Measurements from ENCODE around the gene ERAP2. TPM values are rescaled to one million over a fixed set of nuclear protein-coding genes. Genes with fewer than 3 reads are reported as not detected.
"Not testable (repeated sequence)": the region's sequence is repeated elsewhere in the genome, so short reads cannot be mapped to it uniquely, and the experiment has no call there.

Gene ERAP2
- total and polyA plus RNA-seq, 2 experiments from 2014 or later = 1.1 to 1.8 TPM

DNA sequence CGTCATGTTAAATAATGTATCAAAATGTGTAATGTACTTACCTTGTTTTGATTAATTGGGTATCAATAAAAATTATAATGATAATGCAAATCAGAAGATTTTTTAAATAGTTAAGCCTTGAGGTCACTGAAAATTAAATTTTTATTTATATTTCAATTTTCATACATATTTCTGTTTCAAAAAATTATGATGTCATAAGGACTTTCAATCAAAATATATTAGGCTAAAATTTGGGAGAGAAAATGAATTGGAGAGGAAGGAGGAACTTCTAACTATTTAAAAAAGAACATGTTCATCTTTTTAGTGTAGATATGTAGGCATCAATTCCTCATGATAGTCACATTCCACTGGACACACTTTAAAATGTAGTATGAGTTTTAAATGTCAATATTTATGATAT is 39.5 kb upstream of the ERAP2 start:
- Histone ChIP-seq H3K4me2 (ENCODE audit: unreplicated experiment) (no peak overlapping the region), H3K27me3 (replicated peaks; ENCODE audit: insufficient read depth) (peaks cover 17% of the 10 kb centered on the region; the same call in 1 of the 2 replicates), H3K79me2 (ENCODE audit: insufficient read depth) (no peaks in the 10 kb centered on the region), H3F3A (ENCODE audit: insufficient read depth) (no peaks in the 10 kb centered on the region), H3K9me3 (ENCODE audit: low read depth) (no peaks in the 10 kb centered on the region), H4K20me1 (ENCODE audit: insufficient read depth) (no peaks in the 10 kb centered on the region), H3K4me3 (no peak overlapping the region), H3K27ac (no peak overlapping the region), H3K9ac (no peak overlapping the region), H2AFZ (no peak overlapping the region), H3K9me2 (ENCODE audit: insufficient read depth) (no peaks in the 10 kb centered on the region), H3K4me1 (ENCODE audit: insufficient read depth) (no peaks in the 10 kb centered on the region), H3K36me3 (ENCODE audit: low read depth) (no peaks in the 10 kb centered on the region)
- in situ Hi-C loops (cut with MboI) = no loop called here
- TF ChIP-seq EZH2 (IDR thresholded peaks at IDR 0.05; ENCODE audit: insufficient read depth, poor library complexity, severe bottlenecking) = no peak
- TF ChIP-seq EZH2phosphoT487 (IDR thresholded peaks at IDR 0.05; ENCODE audit: insufficient read depth, low read depth) = no peak
- DNase-seq = no peak
- WGBS, 2 experiments (ENCODE audit: low coverage in 1 of 2, low lambda C conversion rate in 2 of 2, missing lambda C conversion rate in 2 of 2) = 95% methylated on average over 1 of the region's 1 CpG

DNA sequence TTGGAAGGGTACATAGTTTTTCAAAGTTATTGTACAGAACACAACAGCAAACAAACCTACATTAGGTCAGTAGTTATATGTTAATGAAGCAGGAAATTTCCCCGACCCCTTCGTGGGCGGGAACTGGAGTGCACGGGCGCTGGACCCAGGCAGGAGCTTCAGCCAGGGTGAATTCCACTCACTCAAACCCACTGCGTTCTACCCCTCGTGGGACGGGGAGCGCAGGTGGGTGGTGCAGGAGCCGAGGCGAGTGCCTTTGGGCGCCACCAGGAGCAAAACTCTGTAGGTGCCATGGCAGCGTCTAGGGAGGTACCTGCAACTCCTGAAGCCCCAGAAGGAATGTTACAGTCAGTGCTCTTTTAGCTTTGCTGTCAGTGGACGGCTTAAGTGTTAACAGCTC is 39.0 kb upstream of the ERAP2 start:
- peaks cover 13% of the 10 kb centered on the region; the same call in 1 of the 2 replicates for H3K27me3 ChIP-seq (replicated peaks; ENCODE audit: insufficient read depth)

DNA sequence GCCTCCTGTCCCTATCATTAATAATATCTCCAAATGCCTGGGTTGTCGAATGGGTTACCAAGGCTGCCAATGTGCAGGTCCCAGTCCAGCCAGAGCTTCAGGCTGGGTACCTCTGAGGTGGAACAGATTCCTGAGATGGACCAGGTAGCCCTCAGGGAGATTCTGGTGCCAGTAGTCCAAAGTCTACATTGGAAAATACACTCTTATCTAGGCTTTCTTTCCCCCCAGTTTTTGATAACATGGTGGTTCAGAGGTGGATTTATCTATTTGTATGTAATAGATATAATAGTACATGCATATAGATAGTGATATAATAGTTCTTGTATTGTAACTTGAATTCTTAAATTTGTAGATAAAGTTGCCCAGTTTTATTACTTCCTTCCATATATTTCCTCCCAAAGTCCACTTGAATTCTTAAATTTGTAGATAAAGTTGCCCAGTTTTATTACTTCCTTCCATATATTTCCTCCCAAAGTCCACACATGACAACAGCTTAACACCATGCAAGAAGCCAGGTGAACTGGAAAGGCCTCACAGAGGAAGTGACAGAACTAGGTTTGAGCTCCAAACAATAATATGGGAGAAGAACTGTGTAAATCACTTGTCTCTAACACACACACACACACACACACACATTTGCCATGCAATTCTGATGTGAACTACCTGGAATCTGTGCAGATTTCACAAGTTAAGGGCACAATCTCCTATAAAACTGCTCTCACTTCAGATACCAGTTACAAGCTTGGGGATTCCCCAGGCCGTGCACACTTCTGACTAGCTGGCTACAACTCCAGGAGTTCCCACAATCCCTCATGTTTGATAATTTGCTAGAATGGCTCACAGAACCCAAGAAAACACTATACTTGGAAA is 37.9 kb upstream of the ERAP2 start:
- no peak for TF ChIP-seq EZH2 (IDR thresholded peaks at IDR 0.05; ENCODE audit: insufficient read depth, poor library complexity, severe bottlenecking)
- TF ChIP-seq EZH2phosphoT487 (IDR thresholded peaks at IDR 0.05; ENCODE audit: insufficient read depth, low read depth) = no peak
- Histone ChIP-seq H3K27me3 (replicated peaks; ENCODE audit: insufficient read depth) (peaks cover 5% of the 10 kb centered on the region; the same call in 1 of the 2 replicates), H3K27ac (no peak overlapping the region), H3K79me2 (ENCODE audit: insufficient read depth) (no peaks in the 10 kb centered on the region), H4K20me1 (ENCODE audit: insufficient read depth) (no peaks in the 10 kb centered on the region), H3K9me2 (ENCODE audit: insufficient read depth) (no peaks in the 10 kb centered on the region), H3K4me1 (ENCODE audit: insufficient read depth) (no peaks in the 10 kb centered on the region), H3K9me3 (ENCODE audit: low read depth) (no peaks in the 10 kb centered on the region), H3K9ac (no peak overlapping the region), H2AFZ (no peak overlapping the region), H3F3A (ENCODE audit: insufficient read depth) (no peaks in the 10 kb centered on the region), H3K4me3 (no peak overlapping the region), H3K36me3 (ENCODE audit: low read depth) (no peaks in the 10 kb centered on the region), H3K4me2 (ENCODE audit: unreplicated experiment) (no peak overlapping the region)
- in situ Hi-C loops (cut with MboI) = no loop called here
- DNase-seq = no peak
- 80 to 87% methylated on average over 2 of the region's 2 CpGs for WGBS, 2 experiments (ENCODE audit: low coverage in 1 of 2, low lambda C conversion rate in 2 of 2, missing lambda C conversion rate in 2 of 2)

More for the DNA sequence above, 39.0 kb upstream of the ERAP2 start:
- WGBS, 2 experiments (ENCODE audit: low coverage in 1 of 2, low lambda C conversion rate in 2 of 2, missing lambda C conversion rate in 2 of 2) = 83% methylated on average over 14 of the region's 14 CpGs
- H3K4me2 ChIP-seq (ENCODE audit: unreplicated experiment) = no peak overlapping the region
- no peaks in the 10 kb centered on the region for H3F3A ChIP-seq (ENCODE audit: insufficient read depth)
- H3K9ac ChIP-seq = no peak overlapping the region
- no peak overlapping the region for H2AFZ ChIP-seq
- in situ Hi-C loops (cut with MboI) = no loop called here
- H4K20me1 ChIP-seq (ENCODE audit: insufficient read depth) = no peaks in the 10 kb centered on the region
- H3K4me1 ChIP-seq (ENCODE audit: insufficient read depth) = no peaks in the 10 kb centered on the region
- no peaks in the 10 kb centered on the region for H3K9me3 ChIP-seq (ENCODE audit: low read depth)
- no peaks in the 10 kb centered on the region for H3K9me2 ChIP-seq (ENCODE audit: insufficient read depth)
- no peaks in the 10 kb centered on the region for H3K79me2 ChIP-seq (ENCODE audit: insufficient read depth)
- no peak overlapping the region for H3K27ac ChIP-seq
- DNase-seq = no peak
- H3K4me3 ChIP-seq = no peak overlapping the region
- no peaks in the 10 kb centered on the region for H3K36me3 ChIP-seq (ENCODE audit: low read depth)
- no peak for TF ChIP-seq EZH2phosphoT487 (IDR thresholded peaks at IDR 0.05; ENCODE audit: insufficient read depth, low read depth)

GRCh38 chr5:96839071-96839592 is 37.2 kb upstream of the ERAP2 start:
- 81 to 83% methylated on average over 2 of the region's 2 CpGs for WGBS, 2 experiments (ENCODE audit: low coverage in 1 of 2, low lambda C conversion rate in 2 of 2, missing lambda C conversion rate in 2 of 2)
- H3K79me2 ChIP-seq (ENCODE audit: insufficient read depth) = no peaks in the 10 kb centered on the region
- TF ChIP-seq EZH2phosphoT487 (IDR thresholded peaks at IDR 0.05; ENCODE audit: insufficient read depth, low read depth) (no peak), EZH2 (IDR thresholded peaks at IDR 0.05; ENCODE audit: insufficient read depth, poor library complexity, severe bottlenecking) (no peak)
- in situ Hi-C loops (cut with MboI) = no loop called here
- H3K27me3 ChIP-seq (replicated peaks; ENCODE audit: insufficient read depth) = peaks cover under 1% of the 10 kb centered on the region; the same call in 1 of the 2 replicates
- no peaks in the 10 kb centered on the region for H4K20me1 ChIP-seq (ENCODE audit: insufficient read depth)
- no peak overlapping the region for H3K9ac ChIP-seq
- H3F3A ChIP-seq (ENCODE audit: insufficient read depth) = no peaks in the 10 kb centered on the region
- H3K4me3 ChIP-seq = no peak overlapping the region
- no peaks in the 10 kb centered on the region for H3K36me3 ChIP-seq (ENCODE audit: low read depth)
- no peak overlapping the region for H3K4me2 ChIP-seq (ENCODE audit: unreplicated experiment)
- DNase-seq = no peak
- H2AFZ ChIP-seq = no peak overlapping the region
- no peaks in the 10 kb centered on the region for H3K4me1 ChIP-seq (ENCODE audit: insufficient read depth)
- H3K9me3 ChIP-seq (ENCODE audit: low read depth) = no peaks in the 10 kb centered on the region
- H3K9me2 ChIP-seq (ENCODE audit: insufficient read depth) = no peaks in the 10 kb centered on the region
- no peak overlapping the region for H3K27ac ChIP-seq

DNA sequence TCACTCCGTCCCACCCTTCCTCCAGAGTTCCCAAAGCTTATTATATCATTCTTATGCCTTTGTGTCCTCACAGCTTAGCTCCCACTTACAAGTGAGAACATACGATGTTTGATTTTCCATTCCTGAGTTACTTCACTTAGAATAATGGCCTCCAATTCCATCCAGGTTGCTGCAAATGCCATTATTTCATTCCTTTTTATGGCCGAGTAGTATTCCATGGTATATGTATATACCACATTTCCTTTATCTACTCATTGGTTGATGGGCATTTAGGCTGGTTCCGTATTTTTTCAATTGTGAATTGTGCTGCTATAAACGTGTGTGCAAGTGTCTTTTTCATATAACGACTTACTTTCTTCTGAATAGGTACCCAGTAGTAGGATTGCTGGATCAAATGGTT is 34.4 kb upstream of the ERAP2 start:
- H3K4me2 ChIP-seq (ENCODE audit: unreplicated experiment); H2AFZ ChIP-seq; in situ Hi-C loops (cut with MboI); DNase-seq; H3F3A ChIP-seq (ENCODE audit: insufficient read depth); H3K9me2 ChIP-seq (ENCODE audit: insufficient read depth); H3K27me3 ChIP-seq (replicated peaks; ENCODE audit: insufficient read depth); H3K4me1 ChIP-seq (ENCODE audit: insufficient read depth); H3K36me3 ChIP-seq (ENCODE audit: low read depth); H4K20me1 ChIP-seq (ENCODE audit: insufficient read depth); H3K79me2 ChIP-seq (ENCODE audit: insufficient read depth); H3K9me3 ChIP-seq (ENCODE audit: low read depth); H3K9ac ChIP-seq; H3K27ac ChIP-seq; H3K4me3 ChIP-seq: not testable (repeated sequence)
- WGBS, 2 experiments (ENCODE audit: low coverage in 1 of 2, low lambda C conversion rate in 2 of 2, missing lambda C conversion rate in 2 of 2) = 59 to 63% methylated on average over 6 of the region's 6 CpGs

Data from GM23248 (cell line).